H1 (cell line): Measurements from ENCODE around the gene KCNC2. TPM values are rescaled to one million over a fixed set of nuclear protein-coding genes. Genes with fewer than 3 reads are reported as not detected.

Experiments used
- BCL11A ChIP-seq, 2 experiments: IDR thresholded peaks; one replicate each; pipeline ENCODE4 v1.6.1; 2011; ENCODE audit warnings: low read depth in 2 of 2, low read length in 2 of 2, mild to moderate bottlenecking in 2 of 2
- CHD1 ChIP-seq: IDR thresholded peaks from 2 replicates; pipeline ENCODE4 v1.6.1; 2012; ENCODE audit warnings: low read depth, low read length, improper control_type of control experiment
- CREB1 ChIP-seq: IDR thresholded peaks from 2 replicates; pipeline ENCODE4 v1.6.1; 2012; ENCODE audit warnings: inconsistent platforms
- EP300 ChIP-seq, 2 experiments: IDR thresholded peaks; 1 replicate in 1 of 2; 2 replicates in 1 of 2; pipeline ENCODE4 v1.6.1; 2011 to 2012; ENCODE audit warnings: low read depth in 2 of 2, low read length in 2 of 2, mild to moderate bottlenecking in 2 of 2, borderline replicate concordance in 1 of 2, inconsistent platforms in 1 of 2, moderate library complexity in 1 of 2
- RFX5 ChIP-seq: IDR thresholded peaks from 2 replicates; pipeline ENCODE4 v1.6.1; 2011; ENCODE audit warnings: low read depth, low read length, improper control_type of control experiment, borderline replicate concordance
- SIX5 ChIP-seq: IDR thresholded peaks from 2 replicates; pipeline ENCODE4 v1.6.1; 2011; ENCODE audit warnings: mild to moderate bottlenecking, low read depth, low read length
- SP2 ChIP-seq: IDR thresholded peaks from 2 replicates; pipeline ENCODE4 v1.6.1; 2012; ENCODE audit warnings: mild to moderate bottlenecking, low read length, inconsistent platforms
- YY1 ChIP-seq: IDR thresholded peaks from 2 replicates; pipeline ENCODE4 v1.6.1; 2011; ENCODE audit warnings: low read depth, mild to moderate bottlenecking, low read length
- polyA plus RNA-seq, 7 experiments: library from polyadenylated mRNA; depleted of rRNA in 3 of 7; stranded (reverse) in 5 of 7; unstranded in 2 of 7; fragments of >200 nt in 5 of 7; fragments of 200-250 nt in 2 of 7; gene quantifications; 1 replicate in 5 of 7; 2 replicates in 1 of 7; 4 replicates in 1 of 7; pipeline versions ENCODE4 v1.2.1 to v1.2.3, GENCODE V29; 2011 to 2013; ENCODE audit warnings: missing spikeins in 2 of 7, mixed read lengths in 2 of 7
- total RNA-seq: library from RNA; stranded (reverse); fragmentation: NEBNext Ultra II Directional; extraction: Animal tissue kit (Norgen Biotek cat#: 25700); gene quantifications from 2 replicates; pipeline ENCODE4 v1.2.1, GENCODE V29; 2021
- TF ChIP-seq, protein P1 (sequence below): fragments of 300-600 bp; sonication (generic); IDR thresholded peaks from 2 replicates; pipeline ENCODE4 v1.7.1; 2012; ENCODE audit warnings: low read length, moderate library complexity, mild to moderate bottlenecking, inconsistent platforms; ENCODE audit not compliant: insufficient replicate concordance
- TF ChIP-seq, protein P2 (sequence below): IDR thresholded peaks from 2 replicates; pipeline ENCODE4 v1.6.1; 2011; ENCODE audit warnings: low read length, improper control_type of control experiment
- TF ChIP-seq, protein P3 (sequence below): IDR thresholded peaks from 2 replicates; pipeline ENCODE4 v1.6.1; 2012; ENCODE audit warnings: inconsistent platforms

The KCNC2 gene
- total and polyA plus RNA-seq, 2 of the 8 experiments (the other 6 are each of a cell fraction or from before 2014, with no cell fraction given) = 0.03 TPM; not detected in 1

DNA sequence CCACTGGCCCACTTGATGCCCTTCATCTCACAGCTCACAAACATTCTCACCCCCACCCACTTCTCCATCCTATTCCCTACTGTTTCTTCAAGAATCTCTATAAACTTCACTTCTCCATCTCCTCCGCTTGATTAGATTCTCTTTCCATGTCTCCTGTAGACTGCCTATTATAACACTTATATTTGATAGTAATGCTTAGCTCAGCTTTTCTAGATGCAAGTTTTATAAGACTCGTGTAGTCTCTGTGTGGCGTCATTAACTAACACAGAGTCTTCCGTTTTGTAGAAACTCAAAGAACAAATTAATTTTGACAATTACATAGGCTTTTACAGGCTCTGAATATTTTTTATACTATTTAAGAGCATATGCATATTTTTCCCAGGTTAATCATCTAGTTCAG is 25.7 kb downstream of the KCNC2 start (continued):
- TF ChIP-seq, protein P1, sequence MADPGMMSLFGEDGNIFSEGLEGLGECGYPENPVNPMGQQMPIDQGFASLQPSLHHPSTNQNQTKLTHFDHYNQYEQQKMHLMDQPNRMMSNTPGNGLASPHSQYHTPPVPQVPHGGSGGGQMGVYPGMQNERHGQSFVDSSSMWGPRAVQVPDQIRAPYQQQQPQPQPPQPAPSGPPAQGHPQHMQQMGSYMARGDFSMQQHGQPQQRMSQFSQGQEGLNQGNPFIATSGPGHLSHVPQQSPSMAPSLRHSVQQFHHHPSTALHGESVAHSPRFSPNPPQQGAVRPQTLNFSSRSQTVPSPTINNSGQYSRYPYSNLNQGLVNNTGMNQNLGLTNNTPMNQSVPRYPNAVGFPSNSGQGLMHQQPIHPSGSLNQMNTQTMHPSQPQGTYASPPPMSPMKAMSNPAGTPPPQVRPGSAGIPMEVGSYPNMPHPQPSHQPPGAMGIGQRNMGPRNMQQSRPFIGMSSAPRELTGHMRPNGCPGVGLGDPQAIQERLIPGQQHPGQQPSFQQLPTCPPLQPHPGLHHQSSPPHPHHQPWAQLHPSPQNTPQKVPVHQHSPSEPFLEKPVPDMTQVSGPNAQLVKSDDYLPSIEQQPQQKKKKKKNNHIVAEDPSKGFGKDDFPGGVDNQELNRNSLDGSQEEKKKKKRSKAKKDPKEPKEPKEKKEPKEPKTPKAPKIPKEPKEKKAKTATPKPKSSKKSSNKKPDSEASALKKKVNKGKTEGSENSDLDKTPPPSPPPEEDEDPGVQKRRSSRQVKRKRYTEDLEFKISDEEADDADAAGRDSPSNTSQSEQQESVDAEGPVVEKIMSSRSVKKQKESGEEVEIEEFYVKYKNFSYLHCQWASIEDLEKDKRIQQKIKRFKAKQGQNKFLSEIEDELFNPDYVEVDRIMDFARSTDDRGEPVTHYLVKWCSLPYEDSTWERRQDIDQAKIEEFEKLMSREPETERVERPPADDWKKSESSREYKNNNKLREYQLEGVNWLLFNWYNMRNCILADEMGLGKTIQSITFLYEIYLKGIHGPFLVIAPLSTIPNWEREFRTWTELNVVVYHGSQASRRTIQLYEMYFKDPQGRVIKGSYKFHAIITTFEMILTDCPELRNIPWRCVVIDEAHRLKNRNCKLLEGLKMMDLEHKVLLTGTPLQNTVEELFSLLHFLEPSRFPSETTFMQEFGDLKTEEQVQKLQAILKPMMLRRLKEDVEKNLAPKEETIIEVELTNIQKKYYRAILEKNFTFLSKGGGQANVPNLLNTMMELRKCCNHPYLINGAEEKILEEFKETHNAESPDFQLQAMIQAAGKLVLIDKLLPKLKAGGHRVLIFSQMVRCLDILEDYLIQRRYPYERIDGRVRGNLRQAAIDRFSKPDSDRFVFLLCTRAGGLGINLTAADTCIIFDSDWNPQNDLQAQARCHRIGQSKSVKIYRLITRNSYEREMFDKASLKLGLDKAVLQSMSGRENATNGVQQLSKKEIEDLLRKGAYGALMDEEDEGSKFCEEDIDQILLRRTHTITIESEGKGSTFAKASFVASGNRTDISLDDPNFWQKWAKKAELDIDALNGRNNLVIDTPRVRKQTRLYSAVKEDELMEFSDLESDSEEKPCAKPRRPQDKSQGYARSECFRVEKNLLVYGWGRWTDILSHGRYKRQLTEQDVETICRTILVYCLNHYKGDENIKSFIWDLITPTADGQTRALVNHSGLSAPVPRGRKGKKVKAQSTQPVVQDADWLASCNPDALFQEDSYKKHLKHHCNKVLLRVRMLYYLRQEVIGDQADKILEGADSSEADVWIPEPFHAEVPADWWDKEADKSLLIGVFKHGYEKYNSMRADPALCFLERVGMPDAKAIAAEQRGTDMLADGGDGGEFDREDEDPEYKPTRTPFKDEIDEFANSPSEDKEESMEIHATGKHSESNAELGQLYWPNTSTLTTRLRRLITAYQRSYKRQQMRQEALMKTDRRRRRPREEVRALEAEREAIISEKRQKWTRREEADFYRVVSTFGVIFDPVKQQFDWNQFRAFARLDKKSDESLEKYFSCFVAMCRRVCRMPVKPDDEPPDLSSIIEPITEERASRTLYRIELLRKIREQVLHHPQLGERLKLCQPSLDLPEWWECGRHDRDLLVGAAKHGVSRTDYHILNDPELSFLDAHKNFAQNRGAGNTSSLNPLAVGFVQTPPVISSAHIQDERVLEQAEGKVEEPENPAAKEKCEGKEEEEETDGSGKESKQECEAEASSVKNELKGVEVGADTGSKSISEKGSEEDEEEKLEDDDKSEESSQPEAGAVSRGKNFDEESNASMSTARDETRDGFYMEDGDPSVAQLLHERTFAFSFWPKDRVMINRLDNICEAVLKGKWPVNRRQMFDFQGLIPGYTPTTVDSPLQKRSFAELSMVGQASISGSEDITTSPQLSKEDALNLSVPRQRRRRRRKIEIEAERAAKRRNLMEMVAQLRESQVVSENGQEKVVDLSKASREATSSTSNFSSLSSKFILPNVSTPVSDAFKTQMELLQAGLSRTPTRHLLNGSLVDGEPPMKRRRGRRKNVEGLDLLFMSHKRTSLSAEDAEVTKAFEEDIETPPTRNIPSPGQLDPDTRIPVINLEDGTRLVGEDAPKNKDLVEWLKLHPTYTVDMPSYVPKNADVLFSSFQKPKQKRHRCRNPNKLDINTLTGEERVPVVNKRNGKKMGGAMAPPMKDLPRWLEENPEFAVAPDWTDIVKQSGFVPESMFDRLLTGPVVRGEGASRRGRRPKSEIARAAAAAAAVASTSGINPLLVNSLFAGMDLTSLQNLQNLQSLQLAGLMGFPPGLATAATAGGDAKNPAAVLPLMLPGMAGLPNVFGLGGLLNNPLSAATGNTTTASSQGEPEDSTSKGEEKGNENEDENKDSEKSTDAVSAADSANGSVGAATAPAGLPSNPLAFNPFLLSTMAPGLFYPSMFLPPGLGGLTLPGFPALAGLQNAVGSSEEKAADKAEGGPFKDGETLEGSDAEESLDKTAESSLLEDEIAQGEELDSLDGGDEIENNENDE = no peak
- TF ChIP-seq SP2 (no peak), CREB1 (no peak), SIX5 (no peak), CHD1 (no peak), BCL11A (IDR thresholded peaks at IDR 0.05; ENCODE audit: low read depth in 2 of 2, low read length in 2 of 2) (no peak), EP300 (IDR thresholded peaks at IDR 0.05; ENCODE audit: borderline replicate concordance in 1 of 2, low read depth in 2 of 2, low read length in 2 of 2) (no peak), RFX5 (no peak), YY1 (no peak)
- TF ChIP-seq, protein P2, sequence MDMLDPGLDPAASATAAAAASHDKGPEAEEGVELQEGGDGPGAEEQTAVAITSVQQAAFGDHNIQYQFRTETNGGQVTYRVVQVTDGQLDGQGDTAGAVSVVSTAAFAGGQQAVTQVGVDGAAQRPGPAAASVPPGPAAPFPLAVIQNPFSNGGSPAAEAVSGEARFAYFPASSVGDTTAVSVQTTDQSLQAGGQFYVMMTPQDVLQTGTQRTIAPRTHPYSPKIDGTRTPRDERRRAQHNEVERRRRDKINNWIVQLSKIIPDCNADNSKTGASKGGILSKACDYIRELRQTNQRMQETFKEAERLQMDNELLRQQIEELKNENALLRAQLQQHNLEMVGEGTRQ = no peak
- TF ChIP-seq, protein P3, sequence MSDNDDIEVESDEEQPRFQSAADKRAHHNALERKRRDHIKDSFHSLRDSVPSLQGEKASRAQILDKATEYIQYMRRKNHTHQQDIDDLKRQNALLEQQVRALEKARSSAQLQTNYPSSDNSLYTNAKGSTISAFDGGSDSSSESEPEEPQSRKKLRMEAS = no peak
